ENCODE results near the gene FRMD3. TPM values are rescaled to one million over a fixed set of nuclear protein-coding genes. Genes with fewer than 3 reads are reported as not detected.

FRMD3 gene
- total RNA-seq, 2 experiments from 2014 or later = 0.27 to 1.1 TPM

DNA sequence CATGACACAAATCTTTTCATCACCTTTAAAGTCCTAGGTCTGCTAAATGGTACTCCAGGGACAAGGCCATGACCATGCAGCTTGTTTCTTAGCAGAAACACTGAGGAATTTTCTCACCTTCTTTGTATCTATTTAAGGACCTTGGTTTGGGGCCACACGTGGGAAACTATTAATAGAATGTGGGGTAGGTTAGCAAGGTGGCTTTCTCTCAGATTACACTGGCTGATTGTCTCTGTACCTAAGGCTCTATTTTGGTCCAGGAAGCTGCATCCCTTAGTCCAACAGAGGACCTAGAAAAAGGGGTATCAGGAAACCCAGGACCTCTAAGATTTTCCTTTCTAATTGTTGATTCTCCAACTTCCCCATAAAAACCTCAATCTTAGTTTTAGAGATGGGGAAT, 36.3 kb upstream of the FRMD3 start:
- ChIA-PET POLR2A (no interaction called here), CTCF (interaction anchor here (1.3 kb wide), 1 partner anchor 337 kb away, joined by 4 read pairs; no protein-coding TSS in a partner anchor)
- Mint-ChIP-seq H3K27ac (no peak overlapping the region), H3K36me3 (ENCODE audit: low read depth) (peaks cover 6% of the 10 kb centered on the region), H3K4me3 (no peak overlapping the region), H3K4me1 (ENCODE audit: low read depth) (no peaks in the 10 kb centered on the region), H3K9me3 (peaks cover 4% of the 10 kb centered on the region), H3K27me3 (no peaks in the 10 kb centered on the region)
- no peak for ATAC-seq
- intact Hi-C loops (cut with micrococcal nuclease) = no loop called here
- no peak for DNase-seq
- TF ChIP-seq, protein P1, sequence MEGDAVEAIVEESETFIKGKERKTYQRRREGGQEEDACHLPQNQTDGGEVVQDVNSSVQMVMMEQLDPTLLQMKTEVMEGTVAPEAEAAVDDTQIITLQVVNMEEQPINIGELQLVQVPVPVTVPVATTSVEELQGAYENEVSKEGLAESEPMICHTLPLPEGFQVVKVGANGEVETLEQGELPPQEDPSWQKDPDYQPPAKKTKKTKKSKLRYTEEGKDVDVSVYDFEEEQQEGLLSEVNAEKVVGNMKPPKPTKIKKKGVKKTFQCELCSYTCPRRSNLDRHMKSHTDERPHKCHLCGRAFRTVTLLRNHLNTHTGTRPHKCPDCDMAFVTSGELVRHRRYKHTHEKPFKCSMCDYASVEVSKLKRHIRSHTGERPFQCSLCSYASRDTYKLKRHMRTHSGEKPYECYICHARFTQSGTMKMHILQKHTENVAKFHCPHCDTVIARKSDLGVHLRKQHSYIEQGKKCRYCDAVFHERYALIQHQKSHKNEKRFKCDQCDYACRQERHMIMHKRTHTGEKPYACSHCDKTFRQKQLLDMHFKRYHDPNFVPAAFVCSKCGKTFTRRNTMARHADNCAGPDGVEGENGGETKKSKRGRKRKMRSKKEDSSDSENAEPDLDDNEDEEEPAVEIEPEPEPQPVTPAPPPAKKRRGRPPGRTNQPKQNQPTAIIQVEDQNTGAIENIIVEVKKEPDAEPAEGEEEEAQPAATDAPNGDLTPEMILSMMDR (IDR thresholded peaks at IDR 0.05) = no peak

DNA sequence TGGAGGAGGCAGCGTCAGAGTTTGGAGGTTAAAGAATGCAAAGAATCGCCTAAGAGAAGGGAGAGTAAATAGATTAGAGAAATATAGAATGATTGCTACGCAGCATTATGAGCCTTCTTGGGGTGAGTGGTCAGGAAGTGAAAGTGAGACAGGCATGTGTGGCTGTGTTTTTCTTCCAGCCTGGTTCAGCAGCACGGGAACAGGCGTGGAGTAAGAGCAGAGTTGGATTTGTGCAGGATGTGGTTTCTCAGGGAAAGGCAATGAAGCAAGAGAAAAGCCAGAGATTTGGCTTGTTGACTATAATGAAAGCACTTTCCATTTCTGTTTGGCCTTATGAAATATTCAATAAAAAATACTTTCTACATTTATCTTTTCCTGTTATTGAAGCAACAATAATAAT, 34.3 kb upstream of the FRMD3 start:
- no peak for DNase-seq
- TF ChIP-seq, protein P1 (IDR thresholded peaks at IDR 0.05) = no peak
- Mint-ChIP-seq H3K4me3 (no peak overlapping the region), H3K27ac (no peak overlapping the region), H3K9me3 (peaks cover 1% of the 10 kb centered on the region), H3K27me3 (no peaks in the 10 kb centered on the region), H3K4me1 (ENCODE audit: low read depth) (no peaks in the 10 kb centered on the region), H3K36me3 (ENCODE audit: low read depth) (no peaks in the 10 kb centered on the region)
- ChIA-PET CTCF (no interaction called here), POLR2A (no interaction called here)
- intact Hi-C loops (cut with micrococcal nuclease) = no loop called here
- no peak for ATAC-seq

DNA sequence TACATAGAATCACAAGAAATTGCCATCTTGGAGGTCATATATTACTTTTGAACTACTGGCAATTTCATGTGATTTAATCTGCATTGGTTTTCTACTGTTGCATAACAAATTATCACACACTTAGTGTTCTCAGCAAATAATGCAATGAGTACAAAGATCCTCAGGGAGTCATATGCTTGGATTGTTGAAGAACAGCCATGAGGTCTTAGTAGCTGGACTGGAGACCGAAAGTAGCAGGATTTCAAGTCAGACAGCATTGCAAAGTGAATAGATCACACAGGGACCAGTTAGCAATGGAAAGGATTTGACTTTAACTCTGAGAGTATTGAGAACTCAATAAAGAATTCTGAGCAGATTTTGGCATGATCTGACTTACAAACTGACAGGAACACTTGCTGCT, 32.2 kb upstream of the FRMD3 start:
- TF ChIP-seq, protein P1 (IDR thresholded peaks at IDR 0.05) = no peak
- Mint-ChIP-seq H3K36me3 (ENCODE audit: low read depth) (peaks cover 2% of the 10 kb centered on the region), H3K4me3 (no peak overlapping the region), H3K27me3 (no peaks in the 10 kb centered on the region), H3K27ac (no peak overlapping the region), H3K9me3 (peaks cover 1% of the 10 kb centered on the region), H3K4me1 (ENCODE audit: low read depth) (no peaks in the 10 kb centered on the region)
- DNase-seq = no peak
- no peak for ATAC-seq
- ChIA-PET CTCF (no interaction called here), POLR2A (no interaction called here)
- intact Hi-C loops (cut with micrococcal nuclease) = no loop called here

DNA sequence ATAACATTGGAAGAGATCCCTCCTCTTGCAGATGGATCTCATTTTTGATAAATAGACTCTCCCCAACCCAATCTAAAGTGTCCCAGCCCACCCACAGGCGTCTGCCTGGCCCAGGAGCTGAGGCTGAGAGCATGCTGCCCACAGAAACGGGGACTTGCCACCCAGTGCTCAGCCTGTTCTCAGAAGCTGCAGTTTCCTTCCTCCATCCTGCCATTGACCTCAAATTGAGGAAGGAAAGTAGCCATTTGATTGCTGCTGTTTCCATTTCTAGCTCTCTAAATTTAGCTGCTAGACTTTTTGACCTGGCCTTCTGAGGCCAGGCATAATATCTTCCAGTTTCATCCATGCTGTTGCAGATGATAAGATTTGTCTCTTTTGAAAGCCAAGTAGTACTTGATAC, 31.1 kb upstream of the FRMD3 start:
- TF ChIP-seq, protein P1 (IDR thresholded peaks at IDR 0.05) = no peak
- Mint-ChIP-seq H3K27ac (no peak overlapping the region), H3K4me3 (no peak overlapping the region), H3K27me3 (no peaks in the 10 kb centered on the region), H3K4me1 (ENCODE audit: low read depth) (no peaks in the 10 kb centered on the region), H3K36me3 (ENCODE audit: low read depth) (peaks cover 2% of the 10 kb centered on the region), H3K9me3 (peaks cover 1% of the 10 kb centered on the region)
- POLR2A ChIA-PET = no interaction called here
- DNase-seq = no peak
- CTCF ChIA-PET = no interaction called here
- ATAC-seq = no peak
- intact Hi-C loops (cut with micrococcal nuclease) = no loop called here

DNA sequence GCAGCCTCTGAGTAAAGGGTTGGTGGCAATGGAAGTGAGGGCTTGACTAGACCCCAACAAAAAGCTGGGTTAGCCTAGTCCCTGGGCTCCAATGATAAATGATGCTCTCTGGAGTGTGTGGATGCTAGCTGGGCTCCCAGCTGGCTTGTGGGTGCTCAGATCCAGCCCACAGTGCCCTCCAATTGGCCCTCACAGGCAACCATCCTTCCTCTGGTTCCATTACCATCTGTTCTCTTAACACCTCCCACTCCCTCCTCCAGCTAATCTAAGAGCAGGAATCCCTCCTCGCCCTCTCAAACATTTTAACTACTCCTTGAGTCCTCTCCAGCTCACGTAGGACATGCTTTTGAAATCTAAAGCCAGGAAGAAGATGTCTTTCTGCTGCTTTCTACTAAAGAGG, 25.2 kb upstream of the FRMD3 start:
- no peak for ATAC-seq
- H3K27me3 Mint-ChIP-seq = no peaks in the 10 kb centered on the region
- no peak for DNase-seq
- CTCF ChIA-PET = interaction anchor here (1.7 kb wide), 1 partner anchor 19 kb away, joined by 7 read pairs; no protein-coding TSS in a partner anchor
- H3K36me3 Mint-ChIP-seq (ENCODE audit: low read depth) = peaks cover 2% of the 10 kb centered on the region
- TF ChIP-seq, protein P1 (IDR thresholded peaks at IDR 0.05) = no peak
- no peaks in the 10 kb centered on the region for H3K4me1 Mint-ChIP-seq (ENCODE audit: low read depth)
- no peak overlapping the region for H3K27ac Mint-ChIP-seq
- H3K9me3 Mint-ChIP-seq = peaks cover 1% of the 10 kb centered on the region
- no peak overlapping the region for H3K4me3 Mint-ChIP-seq
- intact Hi-C loops (cut with micrococcal nuclease) = no loop called here
- POLR2A ChIA-PET = no interaction called here
